ENCODE results near the gene BABAM1. TPM values are rescaled to one million over a fixed set of nuclear protein-coding genes. Genes with fewer than 3 reads are reported as not detected.

BABAM1 gene
- total RNA-seq, 1 experiment from 2014 or later = 146 TPM

- TF ChIP-seq ZNF416 (CRISPR knock-in tag; IDR thresholded peaks at IDR 0.05) = no peak
Observed at GRCh38 chr19:17219286-17219685, 48.0 kb upstream of the BABAM1 start (continued).

GRCh38 chr19:17220207-17220758 is 47.0 kb upstream of the BABAM1 start:
- no peak for ATAC-seq
- Mint-ChIP-seq H3K36me3 (peaks cover 17% of the 10 kb centered on the region), H3K27me3 (ENCODE audit: low read depth) (peaks cover 2% of the 10 kb centered on the region; the same call in 1 of the 2 replicates), H3K4me3 (no peak overlapping the region), H3K27ac (peak overlapping the region; percentile 40), H3K9me3 (no peaks in the 10 kb centered on the region), H3K4me1 (peaks cover 5% of the 10 kb centered on the region)
- no peak for DNase-seq (ENCODE audit: low spot score)
- POLR2A ChIA-PET = interaction anchor here (0.6 to 0.7 kb wide), 2 partner anchors 14 to 582 kb away, joined by 4 to 5 read pairs; no protein-coding TSS in a partner anchor
- CTCF ChIA-PET = no interaction called here
- TF ChIP-seq ATF6 (CRISPR knock-in tag; IDR thresholded peaks at IDR 0.05) = no peak
- TF ChIP-seq JAZF1 (CRISPR knock-in tag; IDR thresholded peaks at IDR 0.05) = no peak
- TF ChIP-seq PRDM15 (CRISPR knock-in tag; IDR thresholded peaks at IDR 0.05) = no peak
- no peak for TF ChIP-seq ZNF138 (CRISPR knock-in tag; conservative IDR thresholded peaks at IDR 0.05)
- TF ChIP-seq ESRRA (CRISPR knock-in tag; IDR thresholded peaks at IDR 0.05; ENCODE audit: borderline replicate concordance) = no peak
- TF ChIP-seq NFATC4 (CRISPR knock-in tag; IDR thresholded peaks at IDR 0.05) = no peak
- no peak for TF ChIP-seq FOXJ3 (CRISPR knock-in tag; IDR thresholded peaks at IDR 0.05; ENCODE audit: borderline replicate concordance)
- TF ChIP-seq ARID4B (CRISPR knock-in tag; IDR thresholded peaks at IDR 0.05; ENCODE audit: borderline replicate concordance) = no peak
- TF ChIP-seq, protein P1, sequence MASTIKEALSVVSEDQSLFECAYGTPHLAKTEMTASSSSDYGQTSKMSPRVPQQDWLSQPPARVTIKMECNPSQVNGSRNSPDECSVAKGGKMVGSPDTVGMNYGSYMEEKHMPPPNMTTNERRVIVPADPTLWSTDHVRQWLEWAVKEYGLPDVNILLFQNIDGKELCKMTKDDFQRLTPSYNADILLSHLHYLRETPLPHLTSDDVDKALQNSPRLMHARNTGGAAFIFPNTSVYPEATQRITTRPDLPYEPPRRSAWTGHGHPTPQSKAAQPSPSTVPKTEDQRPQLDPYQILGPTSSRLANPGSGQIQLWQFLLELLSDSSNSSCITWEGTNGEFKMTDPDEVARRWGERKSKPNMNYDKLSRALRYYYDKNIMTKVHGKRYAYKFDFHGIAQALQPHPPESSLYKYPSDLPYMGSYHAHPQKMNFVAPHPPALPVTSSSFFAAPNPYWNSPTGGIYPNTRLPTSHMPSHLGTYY (CRISPR knock-in tag; IDR thresholded peaks at IDR 0.05) = no peak
- TF ChIP-seq ZNF416 (CRISPR knock-in tag; IDR thresholded peaks at IDR 0.05) = no peak
- no peak for TF ChIP-seq SMAD4 (CRISPR knock-in tag; IDR thresholded peaks at IDR 0.05)
- TF ChIP-seq MAX (CRISPR knock-in tag; IDR thresholded peaks at IDR 0.05) = no peak
- TF ChIP-seq NFYB (CRISPR knock-in tag; conservative IDR thresholded peaks at IDR 0.05; ENCODE audit: low read depth) = no peak
- TF ChIP-seq, protein P2, sequence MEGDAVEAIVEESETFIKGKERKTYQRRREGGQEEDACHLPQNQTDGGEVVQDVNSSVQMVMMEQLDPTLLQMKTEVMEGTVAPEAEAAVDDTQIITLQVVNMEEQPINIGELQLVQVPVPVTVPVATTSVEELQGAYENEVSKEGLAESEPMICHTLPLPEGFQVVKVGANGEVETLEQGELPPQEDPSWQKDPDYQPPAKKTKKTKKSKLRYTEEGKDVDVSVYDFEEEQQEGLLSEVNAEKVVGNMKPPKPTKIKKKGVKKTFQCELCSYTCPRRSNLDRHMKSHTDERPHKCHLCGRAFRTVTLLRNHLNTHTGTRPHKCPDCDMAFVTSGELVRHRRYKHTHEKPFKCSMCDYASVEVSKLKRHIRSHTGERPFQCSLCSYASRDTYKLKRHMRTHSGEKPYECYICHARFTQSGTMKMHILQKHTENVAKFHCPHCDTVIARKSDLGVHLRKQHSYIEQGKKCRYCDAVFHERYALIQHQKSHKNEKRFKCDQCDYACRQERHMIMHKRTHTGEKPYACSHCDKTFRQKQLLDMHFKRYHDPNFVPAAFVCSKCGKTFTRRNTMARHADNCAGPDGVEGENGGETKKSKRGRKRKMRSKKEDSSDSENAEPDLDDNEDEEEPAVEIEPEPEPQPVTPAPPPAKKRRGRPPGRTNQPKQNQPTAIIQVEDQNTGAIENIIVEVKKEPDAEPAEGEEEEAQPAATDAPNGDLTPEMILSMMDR (IDR thresholded peaks at IDR 0.05) = no peak
- TF ChIP-seq, protein P3, sequence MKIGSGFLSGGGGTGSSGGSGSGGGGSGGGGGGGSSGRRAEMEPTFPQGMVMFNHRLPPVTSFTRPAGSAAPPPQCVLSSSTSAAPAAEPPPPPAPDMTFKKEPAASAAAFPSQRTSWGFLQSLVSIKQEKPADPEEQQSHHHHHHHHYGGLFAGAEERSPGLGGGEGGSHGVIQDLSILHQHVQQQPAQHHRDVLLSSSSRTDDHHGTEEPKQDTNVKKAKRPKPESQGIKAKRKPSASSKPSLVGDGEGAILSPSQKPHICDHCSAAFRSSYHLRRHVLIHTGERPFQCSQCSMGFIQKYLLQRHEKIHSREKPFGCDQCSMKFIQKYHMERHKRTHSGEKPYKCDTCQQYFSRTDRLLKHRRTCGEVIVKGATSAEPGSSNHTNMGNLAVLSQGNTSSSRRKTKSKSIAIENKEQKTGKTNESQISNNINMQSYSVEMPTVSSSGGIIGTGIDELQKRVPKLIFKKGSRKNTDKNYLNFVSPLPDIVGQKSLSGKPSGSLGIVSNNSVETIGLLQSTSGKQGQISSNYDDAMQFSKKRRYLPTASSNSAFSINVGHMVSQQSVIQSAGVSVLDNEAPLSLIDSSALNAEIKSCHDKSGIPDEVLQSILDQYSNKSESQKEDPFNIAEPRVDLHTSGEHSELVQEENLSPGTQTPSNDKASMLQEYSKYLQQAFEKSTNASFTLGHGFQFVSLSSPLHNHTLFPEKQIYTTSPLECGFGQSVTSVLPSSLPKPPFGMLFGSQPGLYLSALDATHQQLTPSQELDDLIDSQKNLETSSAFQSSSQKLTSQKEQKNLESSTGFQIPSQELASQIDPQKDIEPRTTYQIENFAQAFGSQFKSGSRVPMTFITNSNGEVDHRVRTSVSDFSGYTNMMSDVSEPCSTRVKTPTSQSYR (CRISPR knock-in tag; IDR thresholded peaks at IDR 0.05) = no peak
- TF ChIP-seq, protein P4, sequence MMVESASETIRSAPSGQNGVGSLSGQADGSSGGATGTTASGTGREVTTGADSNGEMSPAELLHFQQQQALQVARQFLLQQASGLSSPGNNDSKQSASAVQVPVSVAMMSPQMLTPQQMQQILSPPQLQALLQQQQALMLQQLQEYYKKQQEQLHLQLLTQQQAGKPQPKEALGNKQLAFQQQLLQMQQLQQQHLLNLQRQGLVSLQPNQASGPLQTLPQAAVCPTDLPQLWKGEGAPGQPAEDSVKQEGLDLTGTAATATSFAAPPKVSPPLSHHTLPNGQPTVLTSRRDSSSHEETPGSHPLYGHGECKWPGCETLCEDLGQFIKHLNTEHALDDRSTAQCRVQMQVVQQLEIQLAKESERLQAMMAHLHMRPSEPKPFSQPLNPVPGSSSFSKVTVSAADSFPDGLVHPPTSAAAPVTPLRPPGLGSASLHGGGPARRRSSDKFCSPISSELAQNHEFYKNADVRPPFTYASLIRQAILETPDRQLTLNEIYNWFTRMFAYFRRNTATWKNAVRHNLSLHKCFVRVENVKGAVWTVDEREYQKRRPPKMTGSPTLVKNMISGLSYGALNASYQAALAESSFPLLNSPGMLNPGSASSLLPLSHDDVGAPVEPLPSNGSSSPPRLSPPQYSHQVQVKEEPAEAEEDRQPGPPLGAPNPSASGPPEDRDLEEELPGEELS (CRISPR knock-in tag; IDR thresholded peaks at IDR 0.05) = no peak

Measured in WTC11 (cell line).